Testis (tissue), 2 donors: ENCODE results near the gene PPM1H.

Source experiments
- CTCF ChIP-seq, 3 experiments: fragments of 450-650 bp in 2 of 3; fragments of 200-600 bp in 1 of 3; sonication (generic) in 1 of 3; IDR thresholded peaks; one replicate each; pipeline ENCODE4 v1.5.1; 2016 to 2019; ENCODE audit warnings: antibody characterized with exemption in 3 of 3, mild to moderate bottlenecking in 2 of 3, moderate library complexity in 1 of 3
- POLR2A ChIP-seq: fragments of 450-650 bp; IDR thresholded peaks from one replicate; pipeline ENCODE4 v1.6.1; 2017; ENCODE audit warnings: antibody characterized with exemption, mild to moderate bottlenecking, moderate library complexity

GRCh38 chr12:62854024-62854423 lies 80.9 kb downstream of the PPM1H start:
- TF ChIP-seq CTCF (IDR thresholded peaks at IDR 0.05): no peak
- no peak for TF ChIP-seq POLR2A
